Measurements from ENCODE around the gene CDC42BPA.

CDC42BPA gene

DNA sequence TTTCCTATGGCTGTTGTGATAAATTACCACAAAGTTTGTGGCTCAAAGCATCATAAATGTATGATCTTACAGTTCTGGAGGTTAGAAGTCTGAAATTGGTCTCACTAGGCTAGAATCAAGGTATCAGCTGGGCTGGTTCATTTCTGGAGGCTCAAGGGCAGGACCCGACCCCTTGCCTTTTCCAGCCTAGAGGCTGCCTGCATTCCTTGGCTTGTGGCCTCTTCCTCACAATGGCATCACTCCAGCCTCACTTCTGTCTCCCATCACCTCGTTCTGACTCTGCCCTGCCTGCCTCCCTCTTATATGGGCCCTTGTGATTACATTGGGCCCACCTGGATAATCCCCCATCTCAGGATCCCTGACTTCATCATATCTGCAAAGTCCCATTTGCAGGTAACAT is 370.2 kb downstream of the CDC42BPA start:
- TF ChIP-seq ZFX (IDR thresholded peaks at IDR 0.05; ENCODE audit: borderline replicate concordance) = no peak
- TF ChIP-seq, protein P1, sequence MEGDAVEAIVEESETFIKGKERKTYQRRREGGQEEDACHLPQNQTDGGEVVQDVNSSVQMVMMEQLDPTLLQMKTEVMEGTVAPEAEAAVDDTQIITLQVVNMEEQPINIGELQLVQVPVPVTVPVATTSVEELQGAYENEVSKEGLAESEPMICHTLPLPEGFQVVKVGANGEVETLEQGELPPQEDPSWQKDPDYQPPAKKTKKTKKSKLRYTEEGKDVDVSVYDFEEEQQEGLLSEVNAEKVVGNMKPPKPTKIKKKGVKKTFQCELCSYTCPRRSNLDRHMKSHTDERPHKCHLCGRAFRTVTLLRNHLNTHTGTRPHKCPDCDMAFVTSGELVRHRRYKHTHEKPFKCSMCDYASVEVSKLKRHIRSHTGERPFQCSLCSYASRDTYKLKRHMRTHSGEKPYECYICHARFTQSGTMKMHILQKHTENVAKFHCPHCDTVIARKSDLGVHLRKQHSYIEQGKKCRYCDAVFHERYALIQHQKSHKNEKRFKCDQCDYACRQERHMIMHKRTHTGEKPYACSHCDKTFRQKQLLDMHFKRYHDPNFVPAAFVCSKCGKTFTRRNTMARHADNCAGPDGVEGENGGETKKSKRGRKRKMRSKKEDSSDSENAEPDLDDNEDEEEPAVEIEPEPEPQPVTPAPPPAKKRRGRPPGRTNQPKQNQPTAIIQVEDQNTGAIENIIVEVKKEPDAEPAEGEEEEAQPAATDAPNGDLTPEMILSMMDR (IDR thresholded peaks at IDR 0.05) = no peak
- H3K27ac ChIP-seq = no peak overlapping the region

DNA sequence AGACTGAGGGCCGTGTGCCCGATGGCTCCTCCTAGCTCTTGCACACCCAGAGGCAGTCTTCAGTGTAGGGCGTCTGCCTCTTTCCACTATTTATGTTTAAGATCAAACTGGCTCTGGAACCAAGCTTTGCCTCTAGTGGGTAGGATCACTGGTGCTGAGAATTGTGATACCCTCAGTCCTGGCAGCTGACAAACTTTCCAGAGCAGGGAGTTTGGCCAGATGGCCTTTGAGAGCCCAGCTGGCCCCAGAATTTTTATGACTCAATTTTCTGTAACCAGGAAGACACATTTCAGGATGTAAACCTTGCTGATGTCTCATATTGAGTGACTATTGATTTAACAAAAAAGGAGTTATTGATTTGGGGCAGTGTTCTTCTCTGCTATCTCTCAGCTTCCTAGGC is 371.5 kb downstream of the CDC42BPA start:
- no peak overlapping the region for H3K27ac ChIP-seq
- TF ChIP-seq ZFX (IDR thresholded peaks at IDR 0.05; ENCODE audit: borderline replicate concordance) = no peak
- TF ChIP-seq, protein P1 (IDR thresholded peaks at IDR 0.05) = no peak

GRCh38 chr1:226946285-226946684 is 372.0 kb downstream of the CDC42BPA start:
- H3K27ac ChIP-seq = no peak overlapping the region
- no peak for TF ChIP-seq ZFX (IDR thresholded peaks at IDR 0.05; ENCODE audit: borderline replicate concordance)
- TF ChIP-seq, protein P1 (IDR thresholded peaks at IDR 0.05) = no peak

DNA sequence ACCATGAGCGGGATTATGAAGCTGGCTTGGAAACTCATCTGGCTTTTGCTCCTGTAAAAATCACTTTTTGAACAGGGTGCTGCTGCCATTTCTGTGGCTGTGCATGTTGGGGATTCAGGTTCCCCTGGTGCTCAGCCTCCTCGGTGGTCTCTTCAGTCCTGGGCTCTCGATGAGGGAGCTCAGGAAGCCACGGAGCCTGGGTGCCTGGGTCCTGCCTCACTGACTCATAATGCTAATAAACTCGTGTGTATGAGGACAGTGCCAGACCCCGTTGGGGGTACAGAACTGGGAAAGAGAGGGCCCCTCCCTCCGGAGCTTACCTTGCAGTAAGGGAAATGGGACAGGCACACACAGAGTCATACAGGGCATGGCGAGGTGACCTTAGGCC is 372.4 kb downstream of the CDC42BPA start:
- TF ChIP-seq ZFX (IDR thresholded peaks at IDR 0.05; ENCODE audit: borderline replicate concordance) = no peak
- TF ChIP-seq, protein P1 (IDR thresholded peaks at IDR 0.05) = no peak
- peak overlapping the region; percentile 50 for H3K27ac ChIP-seq

- H3K27ac ChIP-seq = peak overlapping the region; percentile 50
- TF ChIP-seq ZFX (IDR thresholded peaks at IDR 0.05; ENCODE audit: borderline replicate concordance) = no peak
- TF ChIP-seq, protein P1 (IDR thresholded peaks at IDR 0.05) = no peak
These were observed 373.0 kb downstream of the CDC42BPA start for GRCh38 chr1:226945106-226945857.

GRCh38 chr1:226943927-226944326 is 374.4 kb downstream of the CDC42BPA start:
- no peak overlapping the region for H3K27ac ChIP-seq
- TF ChIP-seq ZFX (IDR thresholded peaks at IDR 0.05; ENCODE audit: borderline replicate concordance) = no peak
- TF ChIP-seq, protein P1 (IDR thresholded peaks at IDR 0.05) = no peak

GRCh38 chr1:226943156-226943555 is 375.1 kb downstream of the CDC42BPA start:
- TF ChIP-seq, protein P1 (IDR thresholded peaks at IDR 0.05) = no peak
- no peak for TF ChIP-seq ZFX (IDR thresholded peaks at IDR 0.05; ENCODE audit: borderline replicate concordance)
- no peak overlapping the region for H3K27ac ChIP-seq

All from 22Rv1 (cell line).